Measurements from ENCODE around the gene GTF3C6.
"Not testable (repeated sequence)": the region's sequence is repeated elsewhere in the genome, so short reads cannot be mapped to it uniquely, and the experiment has no call there.

The GTF3C6 gene

GRCh38 chr6:110980227-110980626 lies 21.7 kb downstream of the GTF3C6 start:
- DNase-seq = no peak

- no peak for DNase-seq
These were observed 22.1 kb downstream of the GTF3C6 start for GRCh38 chr6:110980648-110981047.

GRCh38 chr6:110981202-110981600 lies 22.7 kb downstream of the GTF3C6 start:
- DNase-seq = no peak

- no peak for DNase-seq
These were observed 32.5 kb downstream of the GTF3C6 start for GRCh38 chr6:110990840-110991576.

- DNase-seq = no peak
These were observed 38.2 kb downstream of the GTF3C6 start for GRCh38 chr6:110996691-110997090.

- DNase-seq = no peak
These were observed 41.2 kb downstream of the GTF3C6 start for GRCh38 chr6:110999634-111000270.

- no peak for DNase-seq
These were observed 43.8 kb downstream of the GTF3C6 start for GRCh38 chr6:111002350-111002749.

- peak in 1 of 2 experiments; percentile 34 for DNase-seq
These were observed 53.0 kb downstream of the GTF3C6 start for GRCh38 chr6:111011360-111012142.

- DNase-seq = no peak
These were observed 53.6 kb downstream of the GTF3C6 start for GRCh38 chr6:111012143-111012452.

GRCh38 chr6:111012520-111012919 lies 54.0 kb downstream of the GTF3C6 start:
- DNase-seq = not testable (repeated sequence)

- DNase-seq = no peak
These were observed 54.8 kb downstream of the GTF3C6 start for GRCh38 chr6:111013144-111013915.

- no peak for DNase-seq
These were observed 57.1 kb downstream of the GTF3C6 start for GRCh38 chr6:111015389-111016124.

GRCh38 chr6:111017241-111017640 lies 58.7 kb downstream of the GTF3C6 start:
- DNase-seq = not testable (repeated sequence)

Data from SHP77 (cell line).